ENCODE results near the gene CPZ.

Gene CPZ

GRCh38 chr4:8595237-8596087 is 2.9 kb downstream of the CPZ start:
- no peak for DNase-seq (ENCODE audit: low spot score)

GRCh38 chr4:8596891-8597290 is 4.3 kb downstream of the CPZ start:
- DNase-seq (ENCODE audit: low spot score): no peak

GRCh38 chr4:8597319-8597718 is 4.8 kb downstream of the CPZ start:
- DNase-seq (ENCODE audit: low spot score): no peak

GRCh38 chr4:8597791-8598190 is 5.2 kb downstream of the CPZ start:
- DNase-seq (ENCODE audit: low spot score): no peak

GRCh38 chr4:8598391-8599090 is 6.0 kb downstream of the CPZ start:
- DNase-seq (ENCODE audit: low spot score): no peak

- no peak for DNase-seq (ENCODE audit: low spot score)
These were observed 6.5 kb downstream of the CPZ start for GRCh38 chr4:8599091-8599460.

GRCh38 chr4:8599657-8600056 is 7.1 kb downstream of the CPZ start:
- DNase-seq (ENCODE audit: low spot score): no peak

GRCh38 chr4:8600266-8600665 is 7.7 kb downstream of the CPZ start:
- DNase-seq (ENCODE audit: low spot score): no peak

GRCh38 chr4:8600686-8601085 is 8.1 kb downstream of the CPZ start:
- no peak for DNase-seq (ENCODE audit: low spot score)

GRCh38 chr4:8601086-8601485 is 8.5 kb downstream of the CPZ start:
- no peak for DNase-seq (ENCODE audit: low spot score)

GRCh38 chr4:8601556-8601955 is 9.0 kb downstream of the CPZ start:
- no peak for DNase-seq (ENCODE audit: low spot score)

GRCh38 chr4:8602686-8603430 is 10.3 kb downstream of the CPZ start:
- DNase-seq (ENCODE audit: low spot score): no peak

GRCh38 chr4:8603931-8604330 is 11.4 kb downstream of the CPZ start:
- no peak for DNase-seq (ENCODE audit: low spot score)

GRCh38 chr4:8605289-8605688 is 12.7 kb downstream of the CPZ start:
- DNase-seq (ENCODE audit: low spot score): no peak

- no peak for DNase-seq (ENCODE audit: low spot score)
These were observed 13.9 kb downstream of the CPZ start for GRCh38 chr4:8606476-8606875.

- no peak for DNase-seq (ENCODE audit: low spot score)
These were observed 14.4 kb downstream of the CPZ start for GRCh38 chr4:8606966-8607365.

GRCh38 chr4:8607603-8608481 is 15.3 kb downstream of the CPZ start:
- peak; percentile 5 for DNase-seq (ENCODE audit: low spot score)

- DNase-seq (ENCODE audit: low spot score): no peak
These were observed 16.3 kb downstream of the CPZ start for GRCh38 chr4:8608714-8609391.

- no peak for DNase-seq (ENCODE audit: low spot score)
These were observed 16.8 kb downstream of the CPZ start for GRCh38 chr4:8609406-8609805.

- DNase-seq (ENCODE audit: low spot score): no peak
These were observed 17.3 kb downstream of the CPZ start for GRCh38 chr4:8609824-8610350.

Measured in hematopoietic multipotent progenitor cell treated with erythropoietin and hydrocortisone succinate and interleukin-3 and kit ligand, for 17 days (in vitro differentiated cells).